Left lung (tissue), 10 donors: Measurements from ENCODE around the gene CCDC152. TPM values are rescaled to one million over a fixed set of nuclear protein-coding genes. Genes with fewer than 3 reads are reported as not detected.
"Not testable (repeated sequence)": the region's sequence is repeated elsewhere in the genome, so short reads cannot be mapped to it uniquely, and the experiment has no call there.

Source experiments
- ATAC-seq: fragments of 200-7000 bp; cut with Tn5 transposase; one replicate; pipeline ENCODE4 v1.9.1; 2020; ENCODE audit warnings: moderate library complexity
- DNase-seq, 4 donors: peaks; one replicate each; pipeline ENCODE4 v3.0.0-alpha.2; 2013 to 2020
- H3K27ac ChIP-seq, 2 donors: fragments of 200-600 bp; sonication (generic) in 1 of 2; one replicate each; pipeline versions ENCODE4 v1.5.0 to v1.8.0; 2020 to 2021
- H3K27me3 ChIP-seq, 2 donors: fragments of 200-600 bp; sonication (generic) in 1 of 2; one replicate each; pipeline versions ENCODE4 v1.5.0 to v1.8.0; 2020 to 2021
- H3K36me3 ChIP-seq, 2 donors: fragments of 200-600 bp; sonication (generic) in 1 of 2; one replicate each; pipeline versions ENCODE4 v1.5.0 to v1.8.0; 2020 to 2021
- H3K4me1 ChIP-seq, 2 donors: fragments of 200-600 bp; one replicate each; pipeline ENCODE4 v1.8.0; 2021
- H3K4me3 ChIP-seq, 2 donors: fragments of 200-600 bp; sonication (generic) in 1 of 2; one replicate each; pipeline versions ENCODE4 v1.5.0 to v1.8.0; 2020 to 2021; ENCODE audit warnings: mild to moderate bottlenecking in 1 of 2
- H3K9me3 ChIP-seq, 2 donors: fragments of 200-600 bp; sonication (generic) in 1 of 2; one replicate each; pipeline versions ENCODE4 v1.5.0 to v1.8.0; 2020 to 2021
- intact Hi-C, 2 donors: fragments of 100-400 bp; cut with DNase I; formaldehyde crosslinking; loops; one replicate each; pipeline versions ENCODE4 v1.11.2 to v1.14.2; 2022
- polyA plus RNA-seq, 6 donors: library from polyadenylated mRNA; unstranded; fragments of 120-200 nt; gene quantifications; one replicate each; pipeline ENCODE4 v1.2.1, GENCODE V29; 2013; ENCODE audit not compliant: insufficient read length in 6 of 6
- total RNA-seq, 2 donors: library from RNA; stranded (reverse); fragmentation: NEBNext Ultra II Directional; extraction: Animal tissue kit (Norgen Biotek cat#: 25700); gene quantifications; one replicate each; pipeline ENCODE4 v1.2.1, GENCODE V29; 2021
- TF ChIP-seq, protein P1 (sequence below), 2 donors: fragments of 200-600 bp; sonication (generic) in 1 of 2; IDR thresholded peaks; one replicate each; pipeline versions ENCODE4 v1.5.0 to v1.8.0; 2021; ENCODE audit warnings: antibody characterized with exemption in 2 of 2
- donor health status: DM: no; HTN: yes; CAD: no.
- donor health status: DM: no; HTN: no; CAD: no.

CCDC152 gene
- total and polyA plus RNA-seq, 8 donors = 0.96 to 37.8 (median 21.4) TPM

DNA sequence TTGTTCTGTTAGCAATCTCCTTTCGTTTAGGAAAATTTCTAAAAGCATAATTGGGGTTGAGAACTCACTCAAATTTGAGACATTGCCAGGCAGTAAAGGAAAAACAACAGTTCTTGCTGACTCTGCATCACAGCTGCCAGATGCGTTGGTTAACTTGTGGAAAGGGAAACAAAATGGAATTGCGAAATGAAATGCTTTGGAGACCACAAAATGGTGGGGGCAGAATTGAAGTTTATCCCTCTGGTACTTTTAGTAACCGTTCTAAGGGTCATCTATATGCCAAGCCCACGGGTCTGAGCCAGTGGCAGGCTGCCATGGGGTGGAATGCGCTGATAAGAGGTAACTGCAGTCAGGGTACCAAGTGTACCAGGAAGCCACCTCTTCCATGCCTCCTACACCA lies 83.7 kb downstream of the CCDC152 start:
- H3K27ac ChIP-seq = peak overlapping the region; percentile 69 to 83
- H3K4me1 ChIP-seq = peaks cover 3 to 22% of the 10 kb centered on the region in 2 donors
- H3K9me3 ChIP-seq = peaks cover 0 to 3% of the 10 kb centered on the region in 2 donors
- intact Hi-C loops = no loop called here
- DNase-seq (peak; percentile 82 to 95 (median 90)), ATAC-seq (peak; percentile 86)
- H3K36me3 ChIP-seq = no peaks in the 10 kb centered on the region
- TF ChIP-seq, protein P1, sequence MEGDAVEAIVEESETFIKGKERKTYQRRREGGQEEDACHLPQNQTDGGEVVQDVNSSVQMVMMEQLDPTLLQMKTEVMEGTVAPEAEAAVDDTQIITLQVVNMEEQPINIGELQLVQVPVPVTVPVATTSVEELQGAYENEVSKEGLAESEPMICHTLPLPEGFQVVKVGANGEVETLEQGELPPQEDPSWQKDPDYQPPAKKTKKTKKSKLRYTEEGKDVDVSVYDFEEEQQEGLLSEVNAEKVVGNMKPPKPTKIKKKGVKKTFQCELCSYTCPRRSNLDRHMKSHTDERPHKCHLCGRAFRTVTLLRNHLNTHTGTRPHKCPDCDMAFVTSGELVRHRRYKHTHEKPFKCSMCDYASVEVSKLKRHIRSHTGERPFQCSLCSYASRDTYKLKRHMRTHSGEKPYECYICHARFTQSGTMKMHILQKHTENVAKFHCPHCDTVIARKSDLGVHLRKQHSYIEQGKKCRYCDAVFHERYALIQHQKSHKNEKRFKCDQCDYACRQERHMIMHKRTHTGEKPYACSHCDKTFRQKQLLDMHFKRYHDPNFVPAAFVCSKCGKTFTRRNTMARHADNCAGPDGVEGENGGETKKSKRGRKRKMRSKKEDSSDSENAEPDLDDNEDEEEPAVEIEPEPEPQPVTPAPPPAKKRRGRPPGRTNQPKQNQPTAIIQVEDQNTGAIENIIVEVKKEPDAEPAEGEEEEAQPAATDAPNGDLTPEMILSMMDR (IDR thresholded peaks at IDR 0.05) = no peak
- H3K27me3 ChIP-seq = no peaks in the 10 kb centered on the region
- H3K4me3 ChIP-seq = no peak overlapping the region

- TF ChIP-seq, protein P1 (IDR thresholded peaks at IDR 0.05) = no peak
- Histone ChIP-seq H3K27me3 (no peaks in the 10 kb centered on the region), H3K36me3 (no peaks in the 10 kb centered on the region), H3K27ac (peak overlapping the region; percentile 2 to 83), H3K4me3 (no peak overlapping the region), H3K4me1 (peaks cover 3 to 22% of the 10 kb centered on the region in 2 donors), H3K9me3 (peaks cover 0 to 3% of the 10 kb centered on the region in 2 donors)
- DNase-seq (no peak), ATAC-seq (peak; percentile 12)
- intact Hi-C loops = no loop called here
Observed at GRCh38 chr5:42840842-42841567, 84.4 kb downstream of the CCDC152 start.

- ATAC-seq = no peak
- Histone ChIP-seq H3K4me3 (no peak overlapping the region), H3K9me3 (no peaks in the 10 kb centered on the region), H3K27ac (no peak overlapping the region), H3K36me3 (no peaks in the 10 kb centered on the region), H3K4me1 (peaks cover 3 to 22% of the 10 kb centered on the region in 2 donors), H3K27me3 (no peaks in the 10 kb centered on the region)
- TF ChIP-seq, protein P1 (IDR thresholded peaks at IDR 0.05) = no peak
- no peak for DNase-seq
- intact Hi-C loops = no loop called here
Observed at GRCh38 chr5:42842921-42843641, 86.5 kb downstream of the CCDC152 start.

- H3K4me3 ChIP-seq = no peak overlapping the region
- H3K9me3 ChIP-seq = no peaks in the 10 kb centered on the region
- DNase-seq (no peak), ATAC-seq (no peak)
- no peaks in the 10 kb centered on the region for H3K27me3 ChIP-seq
- no peak overlapping the region for H3K27ac ChIP-seq
- TF ChIP-seq, protein P1 (IDR thresholded peaks at IDR 0.05) = no peak
- H3K4me1 ChIP-seq = peaks cover 3 to 22% of the 10 kb centered on the region in 2 donors
- intact Hi-C loops = no loop called here
- H3K36me3 ChIP-seq = no peaks in the 10 kb centered on the region
Observed at GRCh38 chr5:42843675-42844292, 87.2 kb downstream of the CCDC152 start.

GRCh38 chr5:42844408-42844807 lies 87.8 kb downstream of the CCDC152 start:
- H3K27me3 ChIP-seq, ATAC-seq, H3K9me3 ChIP-seq, H3K36me3 ChIP-seq, H3K27ac ChIP-seq, DNase-seq, intact Hi-C loops, H3K4me3 ChIP-seq: not testable (repeated sequence)
- H3K4me1 ChIP-seq = peaks cover 3 to 21% of the 10 kb centered on the region in 2 donors
